CD14-positive monocyte (primary cell): Measurements from ENCODE around the gene P4HB. TPM values are rescaled to one million over a fixed set of nuclear protein-coding genes. Genes with fewer than 3 reads are reported as not detected.

Source experiments
- DNase-seq, 3 donors: peaks; one replicate each; pipeline ENCODE4 v3.0.0-alpha.2; 2011 to 2022
- H2AFZ ChIP-seq: 2 replicates; pipeline ENCODE4 v1.6.0; 2012; ENCODE audit warnings: mild to moderate bottlenecking, low read depth, low read length, inconsistent platforms; ENCODE audit not compliant: insufficient read depth, poor library complexity, severe bottlenecking
- H3K27ac ChIP-seq, 2 donors: 1 replicate in 1 of 2; 2 replicates in 1 of 2; pipeline ENCODE4 v1.5.1; 2012 to 2013; ENCODE audit warnings: low read length in 2 of 2, control low read depth in 1 of 2, inconsistent platforms in 1 of 2, low read depth in 1 of 2, mild to moderate bottlenecking in 1 of 2
- H3K27me3 ChIP-seq, 2 donors: one replicate each; pipeline versions ENCODE4 v1.6.0 to v1.6.1; 2011 to 2013; ENCODE audit warnings: low read length in 2 of 2; ENCODE audit not compliant: control insufficient read depth in 2 of 2, insufficient read depth in 2 of 2
- H3K36me3 ChIP-seq, 2 donors: replicated peaks in 1 of 2; 1 replicate in 1 of 2; 2 replicates in 1 of 2; pipeline versions ENCODE4 v1.5.1 to v1.6.1; 2012 to 2013; ENCODE audit warnings: low read length in 2 of 2, control low read depth in 1 of 2, inconsistent platforms in 1 of 2, mild to moderate bottlenecking in 1 of 2; ENCODE audit not compliant: insufficient read depth in 2 of 2, control insufficient read depth in 1 of 2
- H3K4me1 ChIP-seq, 2 donors: 1 replicate in 1 of 2; 2 replicates in 1 of 2; pipeline versions ENCODE4 v1.5.1 to v1.6.1; 2012 to 2013; ENCODE audit warnings: low read length in 2 of 2, control low read depth in 1 of 2, inconsistent platforms in 1 of 2, mild to moderate bottlenecking in 1 of 2, moderate library complexity in 1 of 2; ENCODE audit not compliant: insufficient read depth in 2 of 2, control insufficient read depth in 1 of 2
- H3K4me2 ChIP-seq: replicated peaks from 2 replicates; pipeline ENCODE3; 2012; ENCODE audit warnings: low read length, moderate library complexity, mild to moderate bottlenecking; ENCODE audit not compliant: poor library complexity, severe bottlenecking; ENCODE audit errors: extremely low read depth
- H3K4me3 ChIP-seq, 3 experiments: fragments of 200-600 bp in 1 of 3; sonication (generic) in 1 of 3; replicated peaks in 1 of 3; 1 replicate in 2 of 3; 2 replicates in 1 of 3; pipeline ENCODE4 v1.5.1; 2011 to 2013; ENCODE audit warnings: low read length in 3 of 3, mild to moderate bottlenecking in 3 of 3, control low read depth in 2 of 3, low read depth in 2 of 3, inconsistent platforms in 1 of 3, moderate library complexity in 1 of 3
- H3K79me2 ChIP-seq: 2 replicates; pipeline ENCODE4 v1.6.0; 2012; ENCODE audit warnings: mild to moderate bottlenecking, control low read depth, inconsistent platforms, low read length, moderate library complexity; ENCODE audit not compliant: insufficient read depth
- H3K9ac ChIP-seq: 2 replicates; pipeline ENCODE4 v1.6.0; 2017; ENCODE audit warnings: low read length, mild to moderate bottlenecking; ENCODE audit not compliant: insufficient read depth, poor library complexity, severe bottlenecking
- H3K9me3 ChIP-seq, 2 donors: replicated peaks in 1 of 2; 1 replicate in 1 of 2; 2 replicates in 1 of 2; pipeline versions ENCODE4 v1.5.1 to v1.6.1; 2012 to 2013; ENCODE audit warnings: low read length in 2 of 2, control low read depth in 1 of 2; ENCODE audit not compliant: control insufficient read depth in 1 of 2, insufficient read depth in 1 of 2
- H4K20me1 ChIP-seq: 2 replicates; pipeline ENCODE4 v1.6.0; 2012; ENCODE audit warnings: mild to moderate bottlenecking, low read length, control low read depth, moderate library complexity; ENCODE audit not compliant: insufficient read depth
- H3K27ac Mint-ChIP-seq, 7 donors: one replicate each; pipeline ENCODE4 v1.8.0; 2020; ENCODE audit warnings: mild to moderate bottlenecking in 7 of 7, mixed read lengths in 7 of 7, moderate library complexity in 6 of 7, inconsistent platforms in 2 of 7
- H3K27me3 Mint-ChIP-seq, 3 donors: one replicate each; pipeline ENCODE4 v1.8.0; 2021 to 2022; ENCODE audit warnings: low read depth in 3 of 3, mild to moderate bottlenecking in 3 of 3, mixed read lengths in 3 of 3, moderate library complexity in 3 of 3, inconsistent platforms in 1 of 3
- H3K36me3 Mint-ChIP-seq, 2 donors: one replicate each; pipeline ENCODE4 v1.8.0; 2020; ENCODE audit warnings: mixed read lengths in 2 of 2, inconsistent platforms in 1 of 2, mild to moderate bottlenecking in 1 of 2
- H3K4me1 Mint-ChIP-seq: one replicate; pipeline ENCODE4 v1.8.0; 2020; ENCODE audit warnings: mild to moderate bottlenecking, mixed read lengths
- H3K4me3 Mint-ChIP-seq, 2 donors: one replicate each; pipeline ENCODE4 v1.8.0; 2020; ENCODE audit warnings: mild to moderate bottlenecking in 2 of 2, mixed read lengths in 2 of 2, moderate library complexity in 1 of 2
- H3K9me3 Mint-ChIP-seq, 7 donors: one replicate each; pipeline ENCODE4 v1.8.0; 2020 to 2022; ENCODE audit warnings: mixed read lengths in 7 of 7, mild to moderate bottlenecking in 6 of 7, moderate library complexity in 6 of 7, inconsistent platforms in 2 of 7
- WGBS: methylation state at CpG from one replicate; pipeline ENCODE4 v1.1.5; 2013; ENCODE audit warnings: missing lambda C conversion rate; ENCODE audit not compliant: insufficient coverage; 5-methylcytosine and 5-hydroxymethylcytosine counted together
- intact Hi-C, 2 donors: fragments of 100-400 bp; cut with micrococcal nuclease; formaldehyde crosslinking; loops; one replicate each; pipeline versions ENCODE4 v1.15.0 to v1.15.1; 2023
- polyA plus RNA-seq, 3 donors: library from polyadenylated mRNA; depleted of rRNA in 1 of 3; unstranded in 2 of 3; stranded (reverse) in 1 of 3; fragments of 300-500 nt in 2 of 3; fragments of >200 nt in 1 of 3; fragmentation: Illumina TruSeq in 2 of 3; gene quantifications; 1 replicate in 2 of 3; 2 replicates in 1 of 3; pipeline ENCODE4 v1.2.3, GENCODE V29; 2012 to 2021
- TF ChIP-seq, protein P1 (sequence below): fragments of 200-600 bp; IDR thresholded peaks from one replicate; pipeline ENCODE4 v1.8.0; 2022; ENCODE audit warnings: antibody characterized with exemption, mild to moderate bottlenecking

Gene P4HB
- polyA plus RNA-seq, 3 donors: 108 to 297 (median 291) TPM

- WGBS: 97% methylated on average over 6 of the region's 11 CpGs
- H3K9ac ChIP-seq: no peak overlapping the region
- Mint-ChIP-seq H3K27me3 (peaks cover 0 to 3% (median 0%) of the 10 kb centered on the region in 3 donors), H3K9me3 (no peaks in the 10 kb centered on the region), H3K27ac (peak overlapping the region in 4 of 7 donors; percentile 5 to 70 (median 44)), H3K36me3 (peaks cover 45 to 54% of the 10 kb centered on the region in 2 donors), H3K4me3 (no peak overlapping the region), H3K4me1 (peaks cover 34% of the 10 kb centered on the region)
- H3K79me2 ChIP-seq: peaks cover 11% of the 10 kb centered on the region
- H2AFZ ChIP-seq: no peak overlapping the region
- no peaks in the 10 kb centered on the region for H3K9me3 ChIP-seq
- DNase-seq: no peak
- no peaks in the 10 kb centered on the region for H3K27me3 ChIP-seq
- H3K36me3 ChIP-seq: peaks cover 48 to 50% of the 10 kb centered on the region in 2 donors
- intact Hi-C loops: no loop called here
- no peak overlapping the region for H3K4me2 ChIP-seq
- H3K27ac ChIP-seq: peak overlapping the region in 1 of 2 donors; percentile 51
- no peak overlapping the region for H3K4me3 ChIP-seq
- peaks cover 32% of the 10 kb centered on the region in 2 donors for H3K4me1 ChIP-seq
- TF ChIP-seq, protein P1, sequence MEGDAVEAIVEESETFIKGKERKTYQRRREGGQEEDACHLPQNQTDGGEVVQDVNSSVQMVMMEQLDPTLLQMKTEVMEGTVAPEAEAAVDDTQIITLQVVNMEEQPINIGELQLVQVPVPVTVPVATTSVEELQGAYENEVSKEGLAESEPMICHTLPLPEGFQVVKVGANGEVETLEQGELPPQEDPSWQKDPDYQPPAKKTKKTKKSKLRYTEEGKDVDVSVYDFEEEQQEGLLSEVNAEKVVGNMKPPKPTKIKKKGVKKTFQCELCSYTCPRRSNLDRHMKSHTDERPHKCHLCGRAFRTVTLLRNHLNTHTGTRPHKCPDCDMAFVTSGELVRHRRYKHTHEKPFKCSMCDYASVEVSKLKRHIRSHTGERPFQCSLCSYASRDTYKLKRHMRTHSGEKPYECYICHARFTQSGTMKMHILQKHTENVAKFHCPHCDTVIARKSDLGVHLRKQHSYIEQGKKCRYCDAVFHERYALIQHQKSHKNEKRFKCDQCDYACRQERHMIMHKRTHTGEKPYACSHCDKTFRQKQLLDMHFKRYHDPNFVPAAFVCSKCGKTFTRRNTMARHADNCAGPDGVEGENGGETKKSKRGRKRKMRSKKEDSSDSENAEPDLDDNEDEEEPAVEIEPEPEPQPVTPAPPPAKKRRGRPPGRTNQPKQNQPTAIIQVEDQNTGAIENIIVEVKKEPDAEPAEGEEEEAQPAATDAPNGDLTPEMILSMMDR: no peak
- H4K20me1 ChIP-seq: peaks cover 26% of the 10 kb centered on the region
These were observed 18.0 kb downstream of the P4HB start for GRCh38 chr17:81842378-81842724.

DNA sequence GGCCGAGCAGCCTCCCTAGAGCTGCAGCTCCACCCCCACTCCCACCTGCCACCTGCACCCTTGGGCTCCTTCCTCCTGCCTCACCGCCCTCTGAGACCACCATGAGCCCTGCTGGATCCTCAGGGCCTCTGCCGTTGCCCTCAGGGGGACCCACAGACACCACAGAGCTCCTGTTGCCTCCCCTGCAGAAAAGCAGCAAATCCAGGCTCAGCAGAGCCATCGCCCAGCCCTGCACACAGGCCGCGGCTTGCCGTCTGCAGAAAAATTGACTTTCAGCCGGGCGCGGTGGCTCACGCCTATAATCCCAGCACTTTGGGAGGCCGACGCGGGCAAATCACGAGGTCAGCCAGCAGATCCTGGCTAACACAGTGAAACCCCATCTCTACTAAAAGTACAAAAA lies 18.5 kb downstream of the P4HB start:
- Mint-ChIP-seq H3K27ac (peak overlapping the region in 2 of 7 donors; percentile 25 to 45), H3K27me3 (peaks cover 0 to 3% (median 0%) of the 10 kb centered on the region in 3 donors), H3K9me3 (no peaks in the 10 kb centered on the region), H3K4me1 (peaks cover 39% of the 10 kb centered on the region), H3K36me3 (peaks cover 40 to 49% of the 10 kb centered on the region in 2 donors), H3K4me3 (no peak overlapping the region)
- H3K27me3 ChIP-seq: no peaks in the 10 kb centered on the region
- peaks cover 24% of the 10 kb centered on the region for H4K20me1 ChIP-seq
- 85% methylated on average over 13 of the region's 15 CpGs for WGBS
- peaks cover 36 to 37% of the 10 kb centered on the region in 2 donors for H3K4me1 ChIP-seq
- no peak overlapping the region for H2AFZ ChIP-seq
- H3K4me3 ChIP-seq: no peak overlapping the region
- TF ChIP-seq, protein P1: no peak
- H3K79me2 ChIP-seq: peaks cover 6% of the 10 kb centered on the region
- H3K36me3 ChIP-seq: peaks cover 43 to 45% of the 10 kb centered on the region in 2 donors
- no peak overlapping the region for H3K9ac ChIP-seq
- DNase-seq: no peak
- no peaks in the 10 kb centered on the region for H3K9me3 ChIP-seq
- no peak overlapping the region for H3K4me2 ChIP-seq
- intact Hi-C loops: no loop called here
- H3K27ac ChIP-seq: no peak overlapping the region
